Esophagus (tissue), 2 donors: ENCODE measurements around the gene PTGDR2. TPM values are rescaled to one million over a fixed set of nuclear protein-coding genes. Genes with fewer than 3 reads are reported as not detected.

Experiments used
- polyA plus RNA-seq, 2 donors: library from polyadenylated mRNA; stranded (reverse); fragments of 200-250 nt; gene quantifications; one replicate each; pipeline ENCODE4 v1.2.3, GENCODE V29; 2013
- donor health status: healthy with polysubstance abuse.
- donor health status: Bipolar disorder and iron deficiency.

Gene PTGDR2
- polyA plus RNA-seq, 2 donors, result 0.26 to 0.41 TPM

Other genes with a start within 250 kb of the PTGDR2 start
- gene MS4A8, start 156.3 kb downstream of the PTGDR2 start, polyA plus RNA-seq, result under 1 TPM in 1 of 2 donors, not detected in 1; 0.02 TPM
- not detected for gene MS4A18, start 131.2 kb downstream of the PTGDR2 start, polyA plus RNA-seq
- gene MS4A15, start 99.1 kb downstream of the PTGDR2 start, polyA plus RNA-seq, result not detected
- not detected for gene MS4A10, start 70.6 kb downstream of the PTGDR2 start, polyA plus RNA-seq
- 10 to 100 TPM in 1 of 2 donors, 1 to 10 TPM in 1; 9.3 to 18.6 TPM for gene CCDC86, start 13.8 kb downstream of the PTGDR2 start, polyA plus RNA-seq
- under 1 TPM; 0.06 to 0.08 TPM for gene ZP1, start 11.6 kb upstream of the PTGDR2 start, polyA plus RNA-seq
- 10 to 100 TPM; 55.1 to 78.2 TPM for gene PRPF19, start 50.6 kb upstream of the PTGDR2 start, polyA plus RNA-seq
- 100 to 1,000 TPM in 1 of 2 donors, 10 to 100 TPM in 1; 68.4 to 112 TPM for gene TMEM109, start 58.2 kb upstream of the PTGDR2 start, polyA plus RNA-seq
- 10 to 100 TPM in 1 of 2 donors, 1 to 10 TPM in 1; 8.1 to 37.4 TPM for gene TMEM132A, start 68.5 kb upstream of the PTGDR2 start, polyA plus RNA-seq
- gene SLC15A3, start 96.2 kb upstream of the PTGDR2 start, polyA plus RNA-seq, result 1 to 10 TPM; 6.5 to 9.7 TPM
- gene CD6, start 115.7 kb upstream of the PTGDR2 start, polyA plus RNA-seq, result 1 to 10 TPM; 1.3 to 1.4 TPM
- under 1 TPM; 0.39 to 0.52 TPM for gene CD5, start 246.5 kb upstream of the PTGDR2 start, polyA plus RNA-seq